GM23338 (cell line): ENCODE measurements around the gene CALML3. TPM values are rescaled to one million over a fixed set of nuclear protein-coding genes. Genes with fewer than 3 reads are reported as not detected.

Experiments
- ATAC-seq: fragments of 200-7000 bp; cut with Tn5 transposase; 3 replicates; pipeline ENCODE4 v1.9.1; 2020
- DNase-seq: peaks from one replicate; pipeline ENCODE4 v3.0.0-alpha.2; 2015; ENCODE audit warnings: low spot score
- H2AFZ ChIP-seq: fragments of 200-600 bp; sonication (generic); 2 replicates; pipeline ENCODE4 v1.8.0; 2016; ENCODE audit warnings: antibody characterized with exemption, mild to moderate bottlenecking, moderate library complexity
- H3F3A ChIP-seq: fragments of 200-600 bp; sonication (generic); replicated peaks from 2 replicates; pipeline ENCODE4 v1.8.0; 2017; ENCODE audit warnings: antibody characterized with exemption, mixed run types, low read depth
- H3K27ac ChIP-seq: fragments of 200-600 bp; sonication (generic); 2 replicates; pipeline ENCODE4 v1.6.1; 2016; ENCODE audit warnings: low read depth
- H3K27me3 ChIP-seq: fragments of 200-600 bp; sonication (generic); 2 replicates; pipeline ENCODE4 v1.8.0; 2016; ENCODE audit warnings: mild to moderate bottlenecking, mixed run types, moderate library complexity; ENCODE audit not compliant: insufficient read depth
- H3K36me3 ChIP-seq: fragments of 200-600 bp; sonication (generic); 2 replicates; pipeline ENCODE4 v1.8.0; 2016; ENCODE audit warnings: mild to moderate bottlenecking; ENCODE audit not compliant: insufficient read depth
- H3K4me1 ChIP-seq: fragments of 200-600 bp; sonication (generic); 2 replicates; pipeline ENCODE4 v1.8.0; 2016; ENCODE audit warnings: mild to moderate bottlenecking, moderate library complexity; ENCODE audit not compliant: insufficient read depth
- H3K4me2 ChIP-seq: fragments of 200-600 bp; sonication (generic); 2 replicates; pipeline ENCODE4 v1.7.1; 2017; ENCODE audit warnings: mixed run types
- H3K4me3 ChIP-seq: fragments of 200-600 bp; sonication (generic); 2 replicates; pipeline ENCODE4 v1.6.1; 2016; ENCODE audit warnings: mixed run types
- H3K79me2 ChIP-seq: fragments of 200-600 bp; sonication (generic); replicated peaks from 2 replicates; pipeline ENCODE4 v1.8.0; 2017; ENCODE audit warnings: mild to moderate bottlenecking; ENCODE audit not compliant: insufficient read depth
- H3K9me2 ChIP-seq: fragments of 200-600 bp; sonication (generic); 2 replicates; pipeline ENCODE4 v1.8.0; 2017; ENCODE audit not compliant: insufficient read depth
- H4K20me1 ChIP-seq: fragments of 200-600 bp; sonication (generic); replicated peaks from 2 replicates; pipeline ENCODE4 v1.8.0; 2017; ENCODE audit warnings: mild to moderate bottlenecking; ENCODE audit not compliant: insufficient read depth
- H3K27ac Mint-ChIP-seq: 2 replicates; pipeline ENCODE4 v1.8.0; 2020; ENCODE audit warnings: inconsistent platforms, mild to moderate bottlenecking, moderate library complexity, mixed read lengths
- H3K27me3 Mint-ChIP-seq: 3 replicates; pipeline ENCODE4 v1.8.0; 2022; ENCODE audit warnings: low read depth, mild to moderate bottlenecking, moderate library complexity, mixed read lengths, inconsistent platforms; ENCODE audit not compliant: insufficient read depth, poor library complexity
- H3K36me3 Mint-ChIP-seq: 3 replicates; pipeline ENCODE4 v1.8.0; 2021; ENCODE audit warnings: low read depth, mild to moderate bottlenecking, inconsistent platforms, moderate library complexity, mixed read lengths
- H3K4me1 Mint-ChIP-seq: 3 replicates; pipeline ENCODE4 v1.8.0; 2020; ENCODE audit warnings: mild to moderate bottlenecking, inconsistent platforms, mixed read lengths
- H3K4me3 Mint-ChIP-seq: 3 replicates; pipeline ENCODE4 v1.8.0; 2021; ENCODE audit warnings: moderate library complexity, mild to moderate bottlenecking, inconsistent platforms, mixed read lengths
- H3K9me3 Mint-ChIP-seq: 3 replicates; pipeline ENCODE4 v1.8.0; 2020; ENCODE audit warnings: moderate library complexity, mild to moderate bottlenecking, inconsistent platforms, mixed read lengths
- CREB1 ChIP-seq: fragments of 250-450 bp; sonication (Bioruptor Pico); IDR thresholded peaks from 2 replicates; pipeline ENCODE4 v1.5.0; 2020; ENCODE audit warnings: low read depth, mild to moderate bottlenecking, moderate library complexity
- EZH2 ChIP-seq: fragments of 200-600 bp; sonication (generic); IDR thresholded peaks from one replicate; pipeline ENCODE4 v1.8.0; 2017; ENCODE audit warnings: antibody characterized with exemption, mild to moderate bottlenecking, low read depth; ENCODE audit not compliant: unreplicated experiment
- EZH2phosphoT487 ChIP-seq: fragments of 200-600 bp; sonication (generic); IDR thresholded peaks from one replicate; pipeline ENCODE4 v1.8.1; 2018; ENCODE audit warnings: antibody characterized with exemption; ENCODE audit not compliant: unreplicated experiment
- JUNB ChIP-seq: IDR thresholded peaks from one replicate; pipeline ENCODE4 v1.6.1; 2016; ENCODE audit warnings: antibody characterized with exemption; ENCODE audit not compliant: unreplicated experiment
- NANOG ChIP-seq: IDR thresholded peaks from 2 replicates; pipeline ENCODE4 v1.6.1; 2016; ENCODE audit warnings: antibody characterized with exemption, borderline replicate concordance
- POLR2AphosphoS5 ChIP-seq: IDR thresholded peaks from 2 replicates; pipeline ENCODE4 v1.6.1; 2016; ENCODE audit warnings: antibody characterized with exemption, low read depth
- STAT1 ChIP-seq: IDR thresholded peaks from one replicate; pipeline ENCODE4 v1.6.1; 2016; ENCODE audit warnings: antibody characterized with exemption; ENCODE audit not compliant: unreplicated experiment
- ZNF114 ChIP-seq: fragments of 250-450 bp; sonication (Bioruptor Pico); IDR thresholded peaks from 2 replicates; pipeline ENCODE4 v1.5.0; 2020; ENCODE audit warnings: mild to moderate bottlenecking, moderate library complexity
- ZNF331 ChIP-seq: fragments of 250-450 bp; sonication (Bioruptor Pico); IDR thresholded peaks from 2 replicates; pipeline ENCODE4 v1.5.0; 2020; ENCODE audit warnings: low read depth, mild to moderate bottlenecking, moderate library complexity
- polyA plus RNA-seq: library from polyadenylated mRNA; unstranded; fragments of >200 nt; fragmentation: Nextera tagmentation; extraction: Ambion mirVana; gene quantifications from 2 replicates; pipeline ENCODE4 v1.2.1, GENCODE V29; 2016
- total RNA-seq: library from RNA; depleted of rRNA; stranded (reverse); fragments of >200 nt; shearing (Covaris generic); gene quantifications from 2 replicates; pipeline ENCODE4 v1.2.3, GENCODE V29; 2014
- TF ChIP-seq, protein P1 (sequence below): IDR thresholded peaks from one replicate; pipeline ENCODE4 v1.6.1; 2018; ENCODE audit warnings: antibody characterized with exemption; ENCODE audit not compliant: unreplicated experiment
- TF ChIP-seq, protein P2 (sequence below): fragments of 250-450 bp; sonication (Bioruptor Pico); IDR thresholded peaks from 2 replicates; pipeline ENCODE4 v1.5.0; 2020; ENCODE audit warnings: mild to moderate bottlenecking, moderate library complexity
- TF ChIP-seq, protein P3 (sequence below): IDR thresholded peaks from 2 replicates; pipeline ENCODE4 v1.6.1; 2016; ENCODE audit warnings: antibody characterized with exemption
- TF ChIP-seq, protein P4 (sequence below), 2 experiments: fragments of 200-600 bp in 1 of 2; sonication (generic) in 1 of 2; conservative IDR thresholded peaks; 2 replicates each; pipeline versions ENCODE4 v1.5.1 to v1.6.1; 2016 to 2017; ENCODE audit warnings: antibody characterized with exemption in 2 of 2, low read depth in 2 of 2, mild to moderate bottlenecking in 2 of 2, moderate library complexity in 1 of 2

The CALML3 gene
- total and polyA plus RNA-seq, 2 experiments from 2014 or later = not detected

DNA sequence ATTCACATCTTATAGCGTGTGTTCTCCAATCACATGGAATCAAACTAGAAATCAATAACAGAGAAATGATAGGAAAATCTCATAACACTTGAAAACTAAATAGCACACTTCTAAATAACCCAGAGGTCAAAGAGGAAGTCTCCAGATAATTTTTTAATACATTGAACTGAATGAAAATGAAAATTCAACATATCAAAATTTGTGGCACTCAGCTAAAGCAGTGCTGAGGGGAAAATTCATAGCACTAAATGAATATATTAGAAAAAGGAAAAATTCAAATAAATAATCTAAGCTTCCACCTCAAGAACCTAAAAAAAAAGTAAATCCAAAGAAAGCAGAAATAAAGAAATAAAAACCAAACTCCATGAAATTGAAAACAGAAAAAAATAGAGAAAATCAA lies 17.3 kb downstream of the CALML3 start:
- H3K4me3 ChIP-seq = no peak overlapping the region
- DNase-seq (no peak), ATAC-seq (no peak)
- no peaks in the 10 kb centered on the region for H3K27me3 ChIP-seq
- no peaks in the 10 kb centered on the region for H4K20me1 ChIP-seq
- H3K79me2 ChIP-seq = no peaks in the 10 kb centered on the region
- Mint-ChIP-seq H3K27me3 (peaks cover 8% of the 10 kb centered on the region), H3K9me3 (peaks cover 33% of the 10 kb centered on the region; the same call in 2 of the 3 replicates), H3K4me3 (no peak overlapping the region), H3K4me1 (no peaks in the 10 kb centered on the region), H3K27ac (no peak overlapping the region), H3K36me3 (peaks cover 3% of the 10 kb centered on the region; the same call in 2 of the 3 replicates)
- H2AFZ ChIP-seq = no peak overlapping the region
- H3K36me3 ChIP-seq = no peaks in the 10 kb centered on the region; the same call in 1 of the 2 replicates
- H3K27ac ChIP-seq = no peak overlapping the region
- no peak overlapping the region for H3K4me2 ChIP-seq
- no peaks in the 10 kb centered on the region for H3K9me2 ChIP-seq
- no peaks in the 10 kb centered on the region for H3F3A ChIP-seq
- TF ChIP-seq STAT1 (no peak), ZNF331 (no peak), NANOG (no peak), EZH2phosphoT487 (no peak), CREB1 (CRISPR knock-in tag) (no peak), ZNF114 (no peak), POLR2AphosphoS5 (no peak), EZH2 (no peak), JUNB (no peak)
- TF ChIP-seq, protein P1, sequence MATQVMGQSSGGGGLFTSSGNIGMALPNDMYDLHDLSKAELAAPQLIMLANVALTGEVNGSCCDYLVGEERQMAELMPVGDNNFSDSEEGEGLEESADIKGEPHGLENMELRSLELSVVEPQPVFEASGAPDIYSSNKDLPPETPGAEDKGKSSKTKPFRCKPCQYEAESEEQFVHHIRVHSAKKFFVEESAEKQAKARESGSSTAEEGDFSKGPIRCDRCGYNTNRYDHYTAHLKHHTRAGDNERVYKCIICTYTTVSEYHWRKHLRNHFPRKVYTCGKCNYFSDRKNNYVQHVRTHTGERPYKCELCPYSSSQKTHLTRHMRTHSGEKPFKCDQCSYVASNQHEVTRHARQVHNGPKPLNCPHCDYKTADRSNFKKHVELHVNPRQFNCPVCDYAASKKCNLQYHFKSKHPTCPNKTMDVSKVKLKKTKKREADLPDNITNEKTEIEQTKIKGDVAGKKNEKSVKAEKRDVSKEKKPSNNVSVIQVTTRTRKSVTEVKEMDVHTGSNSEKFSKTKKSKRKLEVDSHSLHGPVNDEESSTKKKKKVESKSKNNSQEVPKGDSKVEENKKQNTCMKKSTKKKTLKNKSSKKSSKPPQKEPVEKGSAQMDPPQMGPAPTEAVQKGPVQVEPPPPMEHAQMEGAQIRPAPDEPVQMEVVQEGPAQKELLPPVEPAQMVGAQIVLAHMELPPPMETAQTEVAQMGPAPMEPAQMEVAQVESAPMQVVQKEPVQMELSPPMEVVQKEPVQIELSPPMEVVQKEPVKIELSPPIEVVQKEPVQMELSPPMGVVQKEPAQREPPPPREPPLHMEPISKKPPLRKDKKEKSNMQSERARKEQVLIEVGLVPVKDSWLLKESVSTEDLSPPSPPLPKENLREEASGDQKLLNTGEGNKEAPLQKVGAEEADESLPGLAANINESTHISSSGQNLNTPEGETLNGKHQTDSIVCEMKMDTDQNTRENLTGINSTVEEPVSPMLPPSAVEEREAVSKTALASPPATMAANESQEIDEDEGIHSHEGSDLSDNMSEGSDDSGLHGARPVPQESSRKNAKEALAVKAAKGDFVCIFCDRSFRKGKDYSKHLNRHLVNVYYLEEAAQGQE = no peak
- TF ChIP-seq, protein P2, sequence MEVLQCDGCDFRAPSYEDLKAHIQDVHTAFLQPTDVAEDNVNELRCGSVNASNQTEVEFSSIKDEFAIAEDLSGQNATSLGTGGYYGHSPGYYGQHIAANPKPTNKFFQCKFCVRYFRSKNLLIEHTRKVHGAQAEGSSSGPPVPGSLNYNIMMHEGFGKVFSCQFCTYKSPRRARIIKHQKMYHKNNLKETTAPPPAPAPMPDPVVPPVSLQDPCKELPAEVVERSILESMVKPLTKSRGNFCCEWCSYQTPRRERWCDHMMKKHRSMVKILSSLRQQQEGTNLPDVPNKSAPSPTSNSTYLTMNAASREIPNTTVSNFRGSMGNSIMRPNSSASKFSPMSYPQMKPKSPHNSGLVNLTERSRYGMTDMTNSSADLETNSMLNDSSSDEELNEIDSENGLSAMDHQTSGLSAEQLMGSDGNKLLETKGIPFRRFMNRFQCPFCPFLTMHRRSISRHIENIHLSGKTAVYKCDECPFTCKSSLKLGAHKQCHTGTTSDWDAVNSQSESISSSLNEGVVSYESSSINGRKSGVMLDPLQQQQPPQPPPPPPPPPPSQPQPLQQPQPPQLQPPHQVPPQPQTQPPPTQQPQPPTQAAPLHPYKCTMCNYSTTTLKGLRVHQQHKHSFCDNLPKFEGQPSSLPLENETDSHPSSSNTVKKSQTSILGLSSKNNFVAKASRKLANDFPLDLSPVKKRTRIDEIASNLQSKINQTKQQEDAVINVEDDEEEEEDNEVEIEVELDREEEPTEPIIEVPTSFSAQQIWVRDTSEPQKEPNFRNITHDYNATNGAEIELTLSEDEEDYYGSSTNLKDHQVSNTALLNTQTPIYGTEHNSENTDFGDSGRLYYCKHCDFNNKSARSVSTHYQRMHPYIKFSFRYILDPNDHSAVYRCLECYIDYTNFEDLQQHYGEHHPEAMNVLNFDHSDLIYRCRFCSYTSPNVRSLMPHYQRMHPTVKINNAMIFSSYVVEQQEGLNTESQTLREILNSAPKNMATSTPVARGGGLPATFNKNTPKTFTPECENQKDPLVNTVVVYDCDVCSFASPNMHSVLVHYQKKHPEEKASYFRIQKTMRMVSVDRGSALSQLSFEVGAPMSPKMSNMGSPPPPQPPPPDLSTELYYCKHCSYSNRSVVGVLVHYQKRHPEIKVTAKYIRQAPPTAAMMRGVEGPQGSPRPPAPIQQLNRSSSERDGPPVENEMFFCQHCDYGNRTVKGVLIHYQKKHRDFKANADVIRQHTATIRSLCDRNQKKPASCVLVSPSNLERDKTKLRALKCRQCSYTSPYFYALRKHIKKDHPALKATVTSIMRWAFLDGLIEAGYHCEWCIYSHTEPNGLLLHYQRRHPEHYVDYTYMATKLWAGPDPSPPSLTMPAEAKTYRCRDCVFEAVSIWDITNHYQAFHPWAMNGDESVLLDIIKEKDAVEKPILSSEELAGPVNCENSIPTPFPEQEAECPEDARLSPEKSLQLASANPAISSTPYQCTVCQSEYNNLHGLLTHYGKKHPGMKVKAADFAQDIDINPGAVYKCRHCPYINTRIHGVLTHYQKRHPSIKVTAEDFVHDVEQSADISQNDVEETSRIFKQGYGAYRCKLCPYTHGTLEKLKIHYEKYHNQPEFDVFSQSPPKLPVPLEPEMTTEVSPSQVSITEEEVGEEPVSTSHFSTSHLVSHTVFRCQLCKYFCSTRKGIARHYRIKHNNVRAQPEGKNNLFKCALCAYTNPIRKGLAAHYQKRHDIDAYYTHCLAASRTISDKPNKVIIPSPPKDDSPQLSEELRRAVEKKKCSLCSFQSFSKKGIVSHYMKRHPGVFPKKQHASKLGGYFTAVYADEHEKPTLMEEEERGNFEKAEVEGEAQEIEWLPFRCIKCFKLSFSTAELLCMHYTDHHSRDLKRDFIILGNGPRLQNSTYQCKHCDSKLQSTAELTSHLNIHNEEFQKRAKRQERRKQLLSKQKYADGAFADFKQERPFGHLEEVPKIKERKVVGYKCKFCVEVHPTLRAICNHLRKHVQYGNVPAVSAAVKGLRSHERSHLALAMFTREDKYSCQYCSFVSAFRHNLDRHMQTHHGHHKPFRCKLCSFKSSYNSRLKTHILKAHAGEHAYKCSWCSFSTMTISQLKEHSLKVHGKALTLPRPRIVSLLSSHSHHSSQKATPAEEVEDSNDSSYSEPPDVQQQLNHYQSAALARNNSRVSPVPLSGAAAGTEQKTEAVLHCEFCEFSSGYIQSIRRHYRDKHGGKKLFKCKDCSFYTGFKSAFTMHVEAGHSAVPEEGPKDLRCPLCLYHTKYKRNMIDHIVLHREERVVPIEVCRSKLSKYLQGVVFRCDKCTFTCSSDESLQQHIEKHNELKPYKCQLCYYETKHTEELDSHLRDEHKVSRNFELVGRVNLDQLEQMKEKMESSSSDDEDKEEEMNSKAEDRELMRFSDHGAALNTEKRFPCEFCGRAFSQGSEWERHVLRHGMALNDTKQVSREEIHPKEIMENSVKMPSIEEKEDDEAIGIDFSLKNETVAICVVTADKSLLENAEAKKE (CRISPR knock-in tag) = no peak
- TF ChIP-seq, protein P3, sequence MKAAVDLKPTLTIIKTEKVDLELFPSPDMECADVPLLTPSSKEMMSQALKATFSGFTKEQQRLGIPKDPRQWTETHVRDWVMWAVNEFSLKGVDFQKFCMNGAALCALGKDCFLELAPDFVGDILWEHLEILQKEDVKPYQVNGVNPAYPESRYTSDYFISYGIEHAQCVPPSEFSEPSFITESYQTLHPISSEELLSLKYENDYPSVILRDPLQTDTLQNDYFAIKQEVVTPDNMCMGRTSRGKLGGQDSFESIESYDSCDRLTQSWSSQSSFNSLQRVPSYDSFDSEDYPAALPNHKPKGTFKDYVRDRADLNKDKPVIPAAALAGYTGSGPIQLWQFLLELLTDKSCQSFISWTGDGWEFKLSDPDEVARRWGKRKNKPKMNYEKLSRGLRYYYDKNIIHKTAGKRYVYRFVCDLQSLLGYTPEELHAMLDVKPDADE = no peak
- TF ChIP-seq, protein P4, sequence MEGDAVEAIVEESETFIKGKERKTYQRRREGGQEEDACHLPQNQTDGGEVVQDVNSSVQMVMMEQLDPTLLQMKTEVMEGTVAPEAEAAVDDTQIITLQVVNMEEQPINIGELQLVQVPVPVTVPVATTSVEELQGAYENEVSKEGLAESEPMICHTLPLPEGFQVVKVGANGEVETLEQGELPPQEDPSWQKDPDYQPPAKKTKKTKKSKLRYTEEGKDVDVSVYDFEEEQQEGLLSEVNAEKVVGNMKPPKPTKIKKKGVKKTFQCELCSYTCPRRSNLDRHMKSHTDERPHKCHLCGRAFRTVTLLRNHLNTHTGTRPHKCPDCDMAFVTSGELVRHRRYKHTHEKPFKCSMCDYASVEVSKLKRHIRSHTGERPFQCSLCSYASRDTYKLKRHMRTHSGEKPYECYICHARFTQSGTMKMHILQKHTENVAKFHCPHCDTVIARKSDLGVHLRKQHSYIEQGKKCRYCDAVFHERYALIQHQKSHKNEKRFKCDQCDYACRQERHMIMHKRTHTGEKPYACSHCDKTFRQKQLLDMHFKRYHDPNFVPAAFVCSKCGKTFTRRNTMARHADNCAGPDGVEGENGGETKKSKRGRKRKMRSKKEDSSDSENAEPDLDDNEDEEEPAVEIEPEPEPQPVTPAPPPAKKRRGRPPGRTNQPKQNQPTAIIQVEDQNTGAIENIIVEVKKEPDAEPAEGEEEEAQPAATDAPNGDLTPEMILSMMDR (conservative IDR thresholded peaks at IDR 0.05; ENCODE audit: low read depth in 2 of 2) = no peak
- H3K4me1 ChIP-seq = no peaks in the 10 kb centered on the region
